ENCODE data around the gene KCNMA1. TPM values are rescaled to one million over a fixed set of nuclear protein-coding genes. Genes with fewer than 3 reads are reported as not detected.

Gene KCNMA1
- polyA plus RNA-seq, 1 donor from 2014 or later, result 60.8 TPM

DNA sequence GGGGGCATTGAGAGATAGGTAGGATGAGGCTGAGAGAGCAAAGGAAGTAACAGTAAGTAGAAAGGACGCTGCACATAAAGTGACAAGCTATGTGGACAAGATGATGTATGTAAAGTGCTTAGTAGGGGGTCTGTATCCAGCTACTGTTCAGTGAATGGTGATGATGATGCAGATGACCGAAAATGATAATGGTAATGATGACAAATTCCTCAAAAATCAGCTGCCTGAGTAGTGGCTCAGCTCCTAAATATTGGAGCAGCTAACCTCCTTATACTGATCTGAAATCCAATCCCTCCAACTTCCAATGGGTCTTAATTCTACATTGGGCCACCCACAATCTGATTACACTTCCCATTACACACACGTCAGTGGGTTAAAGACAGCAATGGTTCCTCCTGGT, 27.1 kb upstream of the KCNMA1 start:
- TF ChIP-seq EP300 (conservative IDR thresholded peaks at IDR 0.05; ENCODE audit: poor library complexity, severe bottlenecking) (no peak), TAF1 (IDR thresholded peaks at IDR 0.05; ENCODE audit: low read depth) (no peak), MXI1 (conservative IDR thresholded peaks at IDR 0.05; ENCODE audit: poor library complexity, severe bottlenecking) (no peak), RAD21 (conservative IDR thresholded peaks at IDR 0.05) (no peak), POLR2AphosphoS5 (IDR thresholded peaks at IDR 0.05) (no peak), EZH2 (IDR thresholded peaks at IDR 0.05; ENCODE audit: borderline replicate concordance, insufficient read depth, low read length, poor library complexity, severe bottlenecking) (no peak), SMC3 (conservative IDR thresholded peaks at IDR 0.05; ENCODE audit: poor library complexity) (no peak)
- TF ChIP-seq, protein P1, sequence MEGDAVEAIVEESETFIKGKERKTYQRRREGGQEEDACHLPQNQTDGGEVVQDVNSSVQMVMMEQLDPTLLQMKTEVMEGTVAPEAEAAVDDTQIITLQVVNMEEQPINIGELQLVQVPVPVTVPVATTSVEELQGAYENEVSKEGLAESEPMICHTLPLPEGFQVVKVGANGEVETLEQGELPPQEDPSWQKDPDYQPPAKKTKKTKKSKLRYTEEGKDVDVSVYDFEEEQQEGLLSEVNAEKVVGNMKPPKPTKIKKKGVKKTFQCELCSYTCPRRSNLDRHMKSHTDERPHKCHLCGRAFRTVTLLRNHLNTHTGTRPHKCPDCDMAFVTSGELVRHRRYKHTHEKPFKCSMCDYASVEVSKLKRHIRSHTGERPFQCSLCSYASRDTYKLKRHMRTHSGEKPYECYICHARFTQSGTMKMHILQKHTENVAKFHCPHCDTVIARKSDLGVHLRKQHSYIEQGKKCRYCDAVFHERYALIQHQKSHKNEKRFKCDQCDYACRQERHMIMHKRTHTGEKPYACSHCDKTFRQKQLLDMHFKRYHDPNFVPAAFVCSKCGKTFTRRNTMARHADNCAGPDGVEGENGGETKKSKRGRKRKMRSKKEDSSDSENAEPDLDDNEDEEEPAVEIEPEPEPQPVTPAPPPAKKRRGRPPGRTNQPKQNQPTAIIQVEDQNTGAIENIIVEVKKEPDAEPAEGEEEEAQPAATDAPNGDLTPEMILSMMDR (IDR thresholded peaks at IDR 0.05; ENCODE audit: poor library complexity, severe bottlenecking), result no peak
- TF ChIP-seq, protein P2, sequence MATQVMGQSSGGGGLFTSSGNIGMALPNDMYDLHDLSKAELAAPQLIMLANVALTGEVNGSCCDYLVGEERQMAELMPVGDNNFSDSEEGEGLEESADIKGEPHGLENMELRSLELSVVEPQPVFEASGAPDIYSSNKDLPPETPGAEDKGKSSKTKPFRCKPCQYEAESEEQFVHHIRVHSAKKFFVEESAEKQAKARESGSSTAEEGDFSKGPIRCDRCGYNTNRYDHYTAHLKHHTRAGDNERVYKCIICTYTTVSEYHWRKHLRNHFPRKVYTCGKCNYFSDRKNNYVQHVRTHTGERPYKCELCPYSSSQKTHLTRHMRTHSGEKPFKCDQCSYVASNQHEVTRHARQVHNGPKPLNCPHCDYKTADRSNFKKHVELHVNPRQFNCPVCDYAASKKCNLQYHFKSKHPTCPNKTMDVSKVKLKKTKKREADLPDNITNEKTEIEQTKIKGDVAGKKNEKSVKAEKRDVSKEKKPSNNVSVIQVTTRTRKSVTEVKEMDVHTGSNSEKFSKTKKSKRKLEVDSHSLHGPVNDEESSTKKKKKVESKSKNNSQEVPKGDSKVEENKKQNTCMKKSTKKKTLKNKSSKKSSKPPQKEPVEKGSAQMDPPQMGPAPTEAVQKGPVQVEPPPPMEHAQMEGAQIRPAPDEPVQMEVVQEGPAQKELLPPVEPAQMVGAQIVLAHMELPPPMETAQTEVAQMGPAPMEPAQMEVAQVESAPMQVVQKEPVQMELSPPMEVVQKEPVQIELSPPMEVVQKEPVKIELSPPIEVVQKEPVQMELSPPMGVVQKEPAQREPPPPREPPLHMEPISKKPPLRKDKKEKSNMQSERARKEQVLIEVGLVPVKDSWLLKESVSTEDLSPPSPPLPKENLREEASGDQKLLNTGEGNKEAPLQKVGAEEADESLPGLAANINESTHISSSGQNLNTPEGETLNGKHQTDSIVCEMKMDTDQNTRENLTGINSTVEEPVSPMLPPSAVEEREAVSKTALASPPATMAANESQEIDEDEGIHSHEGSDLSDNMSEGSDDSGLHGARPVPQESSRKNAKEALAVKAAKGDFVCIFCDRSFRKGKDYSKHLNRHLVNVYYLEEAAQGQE (IDR thresholded peaks at IDR 0.05; ENCODE audit: borderline replicate concordance), result no peak
- H3K9me2 ChIP-seq (ENCODE audit: insufficient read depth, low read length), result no peaks in the 10 kb centered on the region
- H3K9ac ChIP-seq (ENCODE audit: low read length), result no peak overlapping the region
- no peaks in the 10 kb centered on the region for H3F3A ChIP-seq (ENCODE audit: insufficient read depth, low read length, poor library complexity, severe bottlenecking)
- no peak overlapping the region for H3K27ac ChIP-seq (ENCODE audit: low read length)
- no peak overlapping the region for H2AFZ ChIP-seq (ENCODE audit: low read depth, low read length)
- H3K27me3 ChIP-seq (ENCODE audit: insufficient read depth, low read depth, low read length), result no peaks in the 10 kb centered on the region
- H4K20me1 ChIP-seq (ENCODE audit: insufficient read depth), result no peaks in the 10 kb centered on the region
- H3K4me3 ChIP-seq (ENCODE audit: low read length), result no peak overlapping the region
- no peaks in the 10 kb centered on the region for H3K79me2 ChIP-seq (replicated peaks; ENCODE audit: insufficient read depth, low read length)
- no peaks in the 10 kb centered on the region for H3K36me3 ChIP-seq (ENCODE audit: insufficient read depth, low read length)
- H3K9me3 ChIP-seq (ENCODE audit: low read length), result no peaks in the 10 kb centered on the region
- H3K4me2 ChIP-seq (ENCODE audit: low read length), result no peak overlapping the region

DNA sequence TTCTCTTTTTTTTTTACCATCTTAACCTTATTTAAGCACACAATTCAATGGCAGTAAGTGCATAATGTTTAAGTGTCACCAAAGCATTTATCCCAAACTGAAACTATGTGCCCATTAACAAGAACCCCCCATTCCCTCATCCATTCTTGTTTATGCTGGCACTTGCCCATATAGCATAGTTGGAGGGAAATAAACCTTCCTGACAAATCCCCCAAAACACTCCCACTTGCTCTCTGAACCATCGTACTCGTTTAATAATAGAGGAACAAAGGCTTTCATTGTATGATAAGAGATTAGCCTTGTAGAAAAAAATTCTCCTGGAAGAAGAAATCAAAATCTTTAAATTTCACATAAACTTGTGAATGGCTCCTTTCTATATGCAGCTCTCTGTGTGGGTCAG, 26.4 kb upstream of the KCNMA1 start:
- Histone ChIP-seq H3K79me2 (replicated peaks; ENCODE audit: insufficient read depth, low read length) (no peaks in the 10 kb centered on the region), H3K4me3 (ENCODE audit: low read length) (no peak overlapping the region), H3F3A (ENCODE audit: insufficient read depth, low read length, poor library complexity, severe bottlenecking) (no peaks in the 10 kb centered on the region), H3K9me3 (ENCODE audit: low read length) (no peaks in the 10 kb centered on the region), H3K9me2 (ENCODE audit: insufficient read depth, low read length) (no peaks in the 10 kb centered on the region), H3K4me2 (ENCODE audit: low read length) (no peak overlapping the region), H3K27me3 (ENCODE audit: insufficient read depth, low read depth, low read length) (no peaks in the 10 kb centered on the region), H4K20me1 (ENCODE audit: insufficient read depth) (no peaks in the 10 kb centered on the region), H3K36me3 (ENCODE audit: insufficient read depth, low read length) (no peaks in the 10 kb centered on the region), H3K9ac (ENCODE audit: low read length) (no peak overlapping the region), H2AFZ (ENCODE audit: low read depth, low read length) (no peak overlapping the region), H3K27ac (ENCODE audit: low read length) (no peak overlapping the region)
- no peak for TF ChIP-seq EZH2 (IDR thresholded peaks at IDR 0.05; ENCODE audit: borderline replicate concordance, insufficient read depth, low read length, poor library complexity, severe bottlenecking)

DNA sequence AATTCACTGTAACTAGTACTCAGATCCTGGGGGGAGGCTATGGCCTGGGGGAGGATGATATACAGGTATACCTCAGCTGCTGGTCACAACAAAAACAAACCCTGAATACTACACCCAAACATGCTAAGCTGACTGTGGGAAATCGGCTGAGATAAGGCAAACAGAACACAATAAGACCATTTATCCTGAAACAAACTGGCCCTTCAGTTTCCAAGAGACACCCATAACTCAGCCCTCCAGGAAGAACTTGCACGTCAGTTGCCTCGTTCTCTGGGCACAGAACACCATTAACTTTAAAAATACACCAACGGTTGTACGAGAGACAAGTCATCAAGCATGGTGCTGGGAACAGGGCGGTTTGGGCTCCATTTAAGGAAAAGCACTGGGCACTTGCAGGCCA, 24.1 kb upstream of the KCNMA1 start:
- no peaks in the 10 kb centered on the region for H3K79me2 ChIP-seq (replicated peaks; ENCODE audit: insufficient read depth, low read length)
- H3K27ac ChIP-seq (ENCODE audit: low read length), result no peak overlapping the region
- no peaks in the 10 kb centered on the region for H3F3A ChIP-seq (ENCODE audit: insufficient read depth, low read length, poor library complexity, severe bottlenecking)
- H3K27me3 ChIP-seq (ENCODE audit: insufficient read depth, low read depth, low read length), result no peaks in the 10 kb centered on the region
- H3K36me3 ChIP-seq (ENCODE audit: insufficient read depth, low read length), result no peaks in the 10 kb centered on the region
- no peak overlapping the region for H3K4me3 ChIP-seq (ENCODE audit: low read length)
- no peak overlapping the region for H3K4me2 ChIP-seq (ENCODE audit: low read length)
- no peaks in the 10 kb centered on the region for H3K9me3 ChIP-seq (ENCODE audit: low read length)
- H2AFZ ChIP-seq (ENCODE audit: low read depth, low read length), result no peak overlapping the region
- no peaks in the 10 kb centered on the region for H4K20me1 ChIP-seq (ENCODE audit: insufficient read depth)
- TF ChIP-seq MXI1 (conservative IDR thresholded peaks at IDR 0.05; ENCODE audit: poor library complexity, severe bottlenecking), result no peak
- no peak for TF ChIP-seq RAD21 (conservative IDR thresholded peaks at IDR 0.05)
- TF ChIP-seq, protein P2 (IDR thresholded peaks at IDR 0.05; ENCODE audit: borderline replicate concordance), result no peak
- TF ChIP-seq, protein P1 (IDR thresholded peaks at IDR 0.05; ENCODE audit: poor library complexity, severe bottlenecking), result no peak
- TF ChIP-seq SMC3 (conservative IDR thresholded peaks at IDR 0.05; ENCODE audit: poor library complexity), result no peak
- TF ChIP-seq POLR2AphosphoS5 (IDR thresholded peaks at IDR 0.05), result no peak
- TF ChIP-seq EZH2 (IDR thresholded peaks at IDR 0.05; ENCODE audit: borderline replicate concordance, insufficient read depth, low read length, poor library complexity, severe bottlenecking), result no peak
- no peak for TF ChIP-seq TAF1 (IDR thresholded peaks at IDR 0.05; ENCODE audit: low read depth)
- no peak for TF ChIP-seq EP300 (conservative IDR thresholded peaks at IDR 0.05; ENCODE audit: poor library complexity, severe bottlenecking)
- H3K9ac ChIP-seq (ENCODE audit: low read length), result no peak overlapping the region
- H3K9me2 ChIP-seq (ENCODE audit: insufficient read depth, low read length), result no peaks in the 10 kb centered on the region

Measured in neural cell (in vitro differentiated cells).